HG03280 (cell line): ENCODE measurements around the gene HAVCR2.
A peak's percentile ranks its signal among the peaks of the same experiment; 100 is the strongest.

Experiments used
- ATAC-seq: cut with Tn5 transposase; IDR thresholded peaks from one replicate; pipeline ENCODE4 v1.9.1; 2021; ENCODE audit warnings: mild to moderate bottlenecking, moderate library complexity; ENCODE audit not compliant: unreplicated experiment

The HAVCR2 gene

DNA sequence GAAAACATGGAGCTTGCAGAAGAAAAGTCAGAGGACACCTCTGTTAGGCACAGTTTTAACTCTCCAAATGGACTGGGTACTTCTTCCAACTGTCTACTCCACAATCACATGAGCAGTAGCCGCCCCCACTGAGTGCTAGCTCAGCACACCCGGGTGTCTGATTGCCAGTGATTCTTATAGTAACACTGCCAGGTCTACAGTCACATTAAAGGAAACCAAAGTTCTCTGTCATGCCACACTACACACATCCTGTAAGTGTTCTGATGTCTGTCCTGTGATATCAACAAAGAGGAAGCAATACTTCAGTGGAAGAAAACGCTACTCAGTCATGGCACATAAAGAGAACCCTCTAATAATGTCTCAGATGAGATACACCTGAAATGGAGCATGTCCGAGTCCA, at the start of gene HAVCR2:
HAVCR2 (minus strand) TSS at position 69 of the 400 bp plus-strand sequence; CDS start at position 8, 61 bp downstream.
- ATAC-seq: peak; percentile 69

DNA sequence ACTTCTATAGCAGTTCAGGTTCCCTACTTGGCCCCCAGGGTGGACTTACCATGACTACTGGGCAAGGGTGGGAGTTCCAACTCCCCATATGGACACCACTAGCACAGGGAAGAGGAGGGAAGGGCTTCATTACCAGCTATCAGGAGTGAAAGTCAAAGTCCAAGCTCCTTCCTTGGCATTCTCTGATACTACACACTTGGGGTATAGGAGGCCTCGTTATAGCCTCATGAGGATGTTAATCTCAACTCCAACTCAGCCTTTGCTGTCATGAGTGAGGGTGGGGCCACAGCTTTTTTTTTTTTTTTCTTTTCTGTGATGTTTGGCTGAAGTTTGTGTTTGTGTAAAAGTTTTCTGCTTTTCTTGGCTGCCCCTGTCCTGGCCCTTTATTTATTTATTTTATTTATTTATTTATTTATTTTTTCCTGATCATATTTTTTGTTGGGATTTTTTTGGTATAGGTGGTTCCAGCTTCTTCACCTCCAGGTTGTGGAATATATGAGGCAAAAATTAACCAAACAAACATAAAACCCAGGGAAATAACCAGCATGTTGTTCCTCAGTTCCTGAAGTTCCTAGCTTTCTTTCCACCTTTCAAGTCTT, 48.5 kb upstream of the HAVCR2 start:
- ATAC-seq: no peak

DNA sequence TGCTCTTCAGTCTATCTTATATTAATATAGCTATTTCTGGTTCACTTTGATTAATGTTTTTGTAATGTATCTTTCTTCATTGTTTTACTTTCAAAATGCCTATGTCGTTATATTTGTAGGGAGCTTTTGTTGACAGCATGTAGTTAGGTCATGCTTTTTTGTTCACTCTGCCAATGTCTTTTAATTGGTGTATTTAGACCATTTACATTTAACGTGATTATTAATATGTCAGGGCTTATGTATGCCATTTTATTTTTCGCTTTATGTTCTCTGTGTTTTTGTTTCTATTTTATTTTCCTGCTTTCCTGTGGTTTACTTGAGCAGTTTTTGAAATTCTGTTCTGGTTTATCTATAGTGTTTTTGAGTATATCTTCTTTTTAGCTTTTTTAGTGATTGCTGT, 46.5 kb upstream of the HAVCR2 start:
- no peak for ATAC-seq

DNA sequence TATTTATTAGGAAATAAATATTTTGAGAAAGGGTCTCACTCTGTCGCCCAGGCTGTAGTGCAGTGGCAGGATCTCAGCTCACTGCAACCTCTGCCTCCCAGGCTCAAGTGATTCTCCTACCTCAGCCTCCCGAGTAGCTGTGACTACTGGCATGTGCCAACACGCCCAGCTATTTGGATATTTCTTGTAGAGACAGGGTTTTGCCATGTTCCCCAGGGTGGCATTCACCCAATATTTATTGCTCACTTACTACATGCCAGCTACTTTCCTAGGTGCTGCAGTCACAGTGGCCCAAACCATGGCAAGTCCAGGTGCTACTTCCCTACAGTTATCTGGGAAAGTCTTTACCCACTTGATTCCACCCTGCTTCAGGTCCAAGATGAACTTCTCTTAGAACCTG, 42.2 kb upstream of the HAVCR2 start:
- no peak for ATAC-seq

DNA sequence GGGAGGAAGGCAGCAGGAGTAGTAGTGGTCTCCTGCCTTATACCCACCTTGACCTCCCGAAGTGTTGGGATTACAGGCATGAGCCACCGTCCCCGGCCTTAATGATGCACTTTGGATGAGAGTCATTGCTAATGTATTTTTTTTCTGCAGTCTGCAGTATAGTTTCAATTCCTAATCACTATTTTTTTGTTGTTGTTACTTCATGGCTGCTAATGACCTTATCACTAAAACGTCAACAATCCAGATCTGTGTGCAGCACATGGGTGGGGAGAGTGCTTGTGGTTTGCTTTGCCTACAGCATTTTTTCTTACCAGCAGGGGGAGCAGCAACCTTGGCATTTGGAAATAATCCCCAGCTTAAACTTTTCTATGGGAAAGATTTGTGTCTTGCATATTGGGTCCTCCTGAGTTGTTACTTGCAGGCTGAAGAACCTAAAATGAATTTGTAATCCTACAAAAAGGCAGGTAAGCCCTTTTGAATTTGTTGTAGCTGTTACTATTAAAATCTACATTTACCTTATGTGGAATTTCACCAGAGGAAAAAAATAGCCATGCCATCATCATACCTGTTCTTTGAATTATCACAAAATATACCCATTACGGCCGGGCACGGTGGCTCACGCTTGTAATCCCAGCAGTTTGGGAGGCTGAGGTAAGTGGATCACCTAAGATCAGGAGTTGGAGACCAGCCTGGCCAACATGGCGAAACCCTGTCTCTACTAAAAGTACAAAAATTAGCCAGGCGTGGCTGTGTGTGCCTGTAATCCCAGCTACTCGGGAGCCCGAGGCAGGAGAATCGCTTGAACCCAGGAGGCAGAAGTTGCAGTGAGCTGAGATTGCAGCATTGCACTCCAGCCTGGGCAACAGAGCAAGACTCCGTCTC, 40.1 kb upstream of the HAVCR2 start:
- peak; percentile 84 for ATAC-seq

DNA sequence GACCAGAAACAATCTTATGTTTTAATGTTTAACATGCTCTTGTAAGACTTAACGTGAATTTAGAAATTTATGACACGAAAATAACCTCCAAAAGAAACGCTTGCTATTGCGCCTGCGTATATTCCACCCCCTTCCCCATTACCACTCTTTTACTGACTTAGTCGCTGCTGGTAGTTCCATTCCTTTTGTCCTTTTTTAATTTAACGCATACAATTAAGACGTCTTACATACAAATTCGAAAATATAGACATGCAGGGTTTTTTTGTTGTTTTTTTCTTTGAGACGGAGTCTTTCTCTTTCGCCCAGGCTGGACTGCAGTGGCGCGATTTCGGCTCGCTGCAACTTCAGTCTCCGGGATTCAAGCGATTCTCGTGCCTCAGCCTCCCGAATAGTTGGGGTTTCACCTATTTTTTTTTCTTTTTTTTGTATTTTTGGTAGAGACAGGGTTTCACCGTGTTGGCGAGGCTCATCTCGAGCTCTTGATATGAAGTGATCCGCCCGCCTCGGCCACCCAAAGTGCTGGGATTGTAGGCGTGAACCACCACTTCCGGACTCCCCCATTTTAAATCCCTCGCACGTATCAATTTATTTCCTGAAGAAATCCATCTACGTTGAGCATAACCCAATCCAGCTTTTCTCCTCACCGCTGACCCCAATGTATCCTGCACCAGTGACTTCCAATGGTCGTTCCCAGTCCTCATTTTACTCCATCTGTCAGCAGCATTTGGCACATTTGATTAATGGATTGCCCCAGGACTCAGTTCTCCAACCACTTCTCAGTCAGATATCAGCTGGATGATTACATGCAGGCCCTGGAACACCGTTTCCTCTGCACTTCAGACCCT, 34.5 kb upstream of the HAVCR2 start:
- peak; percentile 40 for ATAC-seq

DNA sequence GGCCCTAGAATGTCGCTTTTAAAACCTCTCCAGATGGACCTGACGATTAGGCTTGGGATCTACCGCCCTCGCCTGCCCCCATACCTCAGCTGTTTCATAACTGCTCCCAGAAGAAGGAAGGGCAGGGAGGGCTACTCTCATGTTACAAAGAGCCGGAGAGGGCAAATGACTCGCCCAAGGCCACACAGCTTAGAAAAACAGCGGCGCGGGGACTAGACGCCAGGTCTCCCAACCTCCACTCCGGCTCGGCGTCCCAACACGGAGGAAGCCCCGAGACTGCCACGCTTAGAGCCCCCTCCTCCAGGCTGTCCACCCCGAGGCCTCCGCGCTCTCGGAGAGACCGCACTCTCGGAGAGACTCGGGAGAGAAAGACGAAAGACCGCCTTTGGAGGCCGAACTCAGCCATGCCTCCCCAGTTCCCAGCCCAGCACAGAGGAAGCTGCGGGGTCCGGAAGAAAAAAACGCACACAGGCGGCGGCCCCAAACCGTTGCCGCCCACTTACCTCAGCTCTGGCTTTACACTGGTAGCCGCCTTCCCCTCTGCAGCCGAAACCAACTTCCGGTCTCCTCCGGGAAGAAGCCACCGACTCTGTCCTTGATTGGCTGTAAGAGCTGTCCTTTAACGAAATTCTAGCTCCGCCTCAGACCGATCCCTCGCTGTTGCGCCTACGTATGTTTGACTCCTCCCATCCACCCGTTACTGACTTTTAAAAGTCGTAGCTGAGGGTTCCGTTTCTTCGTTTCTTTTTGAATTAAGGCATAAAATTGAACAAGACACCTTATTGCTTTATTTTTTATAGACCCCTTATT, 33.7 kb upstream of the HAVCR2 start, which contains the start of gene MED7:
MED7 (minus strand) TSS at position 549 of the 810 bp plus-strand sequence. CDS start 3,434 bp downstream, outside the sequence.
- ATAC-seq: peak; percentile 100

DNA sequence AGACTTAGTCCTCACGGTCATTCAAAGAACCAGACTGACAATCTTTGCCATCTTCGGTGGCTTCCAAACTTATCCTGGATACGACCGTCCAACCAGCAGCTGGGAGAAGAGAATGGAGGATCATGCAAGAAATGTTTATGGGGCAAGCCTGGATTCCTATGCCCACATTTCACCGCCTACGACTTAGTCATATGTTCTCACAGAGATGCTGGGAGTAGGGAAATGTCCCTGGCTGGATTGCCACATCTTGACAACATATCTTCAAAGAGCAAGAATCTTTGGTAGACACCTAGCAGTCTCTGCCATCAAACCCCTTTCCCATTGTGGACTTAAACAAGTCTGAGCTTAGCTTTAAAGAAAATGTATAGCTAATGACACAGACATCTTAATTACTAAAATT, 28.8 kb upstream of the HAVCR2 start:
- ATAC-seq: no peak

DNA sequence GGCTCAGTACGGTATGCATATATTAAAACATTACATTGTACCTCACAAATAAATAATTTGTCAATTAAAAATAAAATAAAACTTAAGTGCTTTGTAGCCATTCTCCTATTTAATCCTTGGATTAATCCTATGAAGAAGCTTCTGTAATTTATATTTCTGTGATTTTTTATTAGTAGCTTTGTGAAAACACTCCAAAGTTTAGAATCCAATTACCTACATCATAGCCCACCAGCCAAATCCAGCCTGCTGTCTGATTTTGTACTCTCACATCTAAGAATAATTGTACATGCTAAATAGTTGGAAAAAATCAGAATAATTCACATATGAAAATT, 23.4 kb upstream of the HAVCR2 start:
- ATAC-seq: no peak

DNA sequence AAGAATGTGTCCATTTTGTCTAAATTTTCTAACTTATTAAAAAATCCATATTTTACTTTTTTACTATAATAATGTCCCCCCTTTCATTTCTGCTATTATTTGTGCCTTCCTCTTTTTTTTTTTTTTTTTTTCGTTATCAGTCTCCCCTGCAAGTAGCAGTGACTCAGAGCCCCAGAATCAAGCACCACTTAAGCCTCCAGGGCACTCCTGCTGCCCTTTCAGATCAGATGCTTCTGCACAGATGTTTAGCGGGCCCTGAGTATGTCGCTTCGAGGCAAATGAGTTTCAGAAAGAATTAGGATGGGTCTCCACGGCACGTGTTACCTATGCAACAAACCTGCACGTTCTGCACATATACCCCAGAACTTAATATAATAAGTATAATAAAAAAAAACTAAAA, 22.1 kb upstream of the HAVCR2 start:
- peak; percentile 63 for ATAC-seq

DNA sequence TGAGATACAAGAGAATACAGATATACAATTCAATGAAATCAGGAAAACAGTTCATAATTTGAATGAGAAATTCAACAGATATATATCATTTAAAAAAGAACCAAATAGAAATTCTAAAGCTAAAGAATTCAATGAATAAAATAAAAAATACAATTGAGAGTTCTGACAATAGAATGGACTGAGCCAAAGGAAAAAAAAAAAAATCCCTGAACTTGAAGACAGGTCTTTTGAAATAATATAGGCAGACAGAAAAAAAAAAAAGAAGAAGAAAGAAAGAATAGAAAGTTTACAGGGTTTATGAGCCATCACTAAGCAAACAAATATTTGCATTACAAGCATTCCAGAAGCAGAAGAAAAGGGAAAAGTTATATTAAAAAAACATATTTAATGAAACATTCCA, 12.9 kb upstream of the HAVCR2 start:
- no peak for ATAC-seq

DNA sequence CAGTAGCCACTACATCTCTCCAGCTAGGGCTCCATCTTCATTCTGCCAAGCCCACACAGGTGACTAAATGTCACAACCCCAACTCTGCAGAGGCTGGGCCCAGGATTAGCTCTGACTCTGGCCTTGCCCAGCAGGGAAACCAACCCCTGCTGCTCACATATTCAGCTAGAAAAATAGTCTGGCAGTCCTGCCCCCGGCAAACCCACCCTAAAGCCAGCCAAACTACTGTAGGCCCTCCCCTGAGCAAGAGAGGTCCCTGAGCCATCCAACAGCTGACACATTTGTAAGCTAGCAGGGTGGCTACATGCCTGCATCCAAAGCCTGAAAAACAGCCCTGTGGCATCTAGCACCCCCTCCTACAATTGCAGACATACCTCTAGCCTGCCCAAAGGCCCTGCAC, 11.3 kb upstream of the HAVCR2 start:
- no peak for ATAC-seq

DNA sequence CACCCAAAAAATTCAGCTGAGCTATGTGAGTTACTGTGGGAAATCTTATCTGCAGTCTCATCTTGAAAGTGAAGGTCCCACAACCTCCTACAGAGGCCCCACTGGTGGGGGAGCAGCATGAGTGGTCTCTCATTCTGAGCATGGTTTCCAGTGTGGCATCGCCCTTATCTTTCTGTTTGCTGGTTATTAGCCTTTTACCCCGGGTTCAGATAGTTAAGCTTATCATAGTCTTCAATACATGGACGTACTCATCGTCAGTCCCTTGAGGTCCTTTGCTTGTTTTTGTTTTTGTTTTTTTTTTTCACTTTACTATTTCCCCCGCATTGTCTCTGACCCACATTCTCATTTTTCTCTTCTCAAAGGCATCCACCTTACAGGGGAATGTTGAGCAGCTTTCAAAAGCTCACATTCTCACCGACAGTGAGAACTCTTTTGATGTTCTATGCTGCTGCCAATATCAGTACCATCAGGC, 7.7 kb upstream of the HAVCR2 start:
- ATAC-seq: peak; percentile 60

DNA sequence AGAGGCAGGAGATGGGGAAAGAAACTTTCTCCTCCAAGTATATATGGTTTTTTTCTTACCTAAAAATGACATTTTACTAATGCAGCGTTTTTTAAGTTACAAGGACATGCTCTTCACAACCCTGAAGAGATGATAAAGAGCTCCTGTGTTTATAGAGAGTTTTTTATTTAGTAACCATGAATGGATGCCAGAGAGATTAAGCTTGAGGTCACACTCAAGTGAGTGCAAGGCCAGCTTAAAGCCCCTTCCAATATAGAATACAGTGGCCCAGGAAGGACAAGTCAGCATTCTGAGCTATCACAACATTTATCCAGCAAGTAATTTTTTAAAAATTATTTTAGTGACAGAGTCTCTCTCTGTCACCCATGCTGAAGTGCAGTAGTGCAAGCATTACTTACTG, 6.7 kb upstream of the HAVCR2 start:
- ATAC-seq: no peak

DNA sequence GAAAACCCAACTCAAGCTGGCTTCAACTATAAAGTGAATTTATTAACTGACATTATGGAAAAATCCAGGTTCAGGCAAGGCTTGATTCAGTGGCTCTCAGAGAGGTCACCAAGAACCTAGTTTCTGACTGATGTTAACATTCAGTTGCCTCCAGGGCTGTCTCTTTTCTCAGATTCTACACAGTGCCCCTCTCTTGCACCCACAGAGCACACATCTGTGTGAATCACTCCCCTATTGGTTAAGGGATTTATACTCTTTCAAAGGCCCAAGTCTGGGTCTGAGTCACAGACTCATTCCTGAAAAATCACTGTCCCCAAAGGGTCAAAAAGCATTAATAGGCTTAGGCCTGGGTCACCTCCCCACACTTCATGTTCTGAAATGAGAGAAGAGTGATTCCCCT, 6.2 kb upstream of the HAVCR2 start:
- ATAC-seq: no peak

DNA sequence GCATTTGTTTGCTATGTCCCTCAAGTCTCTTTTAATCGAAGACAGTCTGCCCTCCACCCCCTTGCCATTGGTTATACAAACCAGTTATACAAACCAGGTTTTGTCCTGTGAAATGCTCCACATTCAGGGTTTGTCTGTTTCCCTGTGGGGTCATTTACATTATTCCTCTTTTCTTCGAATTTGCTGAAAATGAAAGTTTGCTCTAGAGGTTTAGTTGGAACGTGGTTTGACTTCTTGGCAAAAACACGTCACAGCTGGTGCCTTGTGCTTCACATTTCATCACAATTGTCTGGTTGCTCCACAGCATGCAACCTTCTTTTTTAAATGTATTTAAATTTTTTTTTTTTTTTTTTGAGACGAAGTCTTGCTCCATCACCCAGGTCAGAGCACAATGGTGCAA, 4.2 kb upstream of the HAVCR2 start:
- ATAC-seq: no peak

DNA sequence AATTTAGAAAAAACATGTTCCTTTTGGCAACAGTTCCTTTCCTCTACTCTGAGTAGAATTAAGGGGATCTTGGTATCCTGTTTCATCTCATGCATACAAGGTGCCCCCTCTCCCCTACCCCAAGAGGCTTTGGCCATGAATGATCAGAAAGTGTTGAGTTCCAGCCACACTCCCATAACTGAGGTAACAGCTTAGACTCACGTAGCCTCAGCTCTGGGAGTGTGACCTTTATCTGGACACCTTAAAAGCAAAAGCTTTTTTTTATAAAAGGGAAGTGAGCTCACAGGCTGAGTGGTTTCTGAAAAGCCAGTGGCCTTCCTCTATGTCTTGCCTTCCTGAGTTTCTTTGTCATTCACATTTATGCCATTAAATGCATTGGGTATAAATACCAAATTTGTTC, 900 bp upstream of the HAVCR2 start:
- peak; percentile 56 for ATAC-seq

DNA sequence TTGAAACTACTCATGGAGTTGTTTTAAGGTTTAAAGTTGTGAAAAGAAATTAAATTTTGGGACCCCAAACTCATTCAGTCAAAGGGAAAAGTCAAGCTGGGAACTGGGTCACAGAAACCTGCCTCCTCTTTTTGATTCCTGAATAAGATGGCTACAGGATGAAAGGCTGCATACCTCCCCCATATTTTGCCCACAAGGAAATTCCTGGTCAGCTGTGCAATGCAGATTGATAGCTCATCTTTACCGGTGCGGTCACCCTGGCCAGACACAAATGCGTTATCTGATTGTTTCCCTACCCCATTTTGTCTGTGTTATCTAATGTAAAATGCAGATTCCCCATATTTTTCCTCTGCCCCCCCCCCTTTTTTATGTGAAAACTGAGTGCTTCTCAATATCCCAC, 1.3 kb downstream of the HAVCR2 start:
- no peak for ATAC-seq

DNA sequence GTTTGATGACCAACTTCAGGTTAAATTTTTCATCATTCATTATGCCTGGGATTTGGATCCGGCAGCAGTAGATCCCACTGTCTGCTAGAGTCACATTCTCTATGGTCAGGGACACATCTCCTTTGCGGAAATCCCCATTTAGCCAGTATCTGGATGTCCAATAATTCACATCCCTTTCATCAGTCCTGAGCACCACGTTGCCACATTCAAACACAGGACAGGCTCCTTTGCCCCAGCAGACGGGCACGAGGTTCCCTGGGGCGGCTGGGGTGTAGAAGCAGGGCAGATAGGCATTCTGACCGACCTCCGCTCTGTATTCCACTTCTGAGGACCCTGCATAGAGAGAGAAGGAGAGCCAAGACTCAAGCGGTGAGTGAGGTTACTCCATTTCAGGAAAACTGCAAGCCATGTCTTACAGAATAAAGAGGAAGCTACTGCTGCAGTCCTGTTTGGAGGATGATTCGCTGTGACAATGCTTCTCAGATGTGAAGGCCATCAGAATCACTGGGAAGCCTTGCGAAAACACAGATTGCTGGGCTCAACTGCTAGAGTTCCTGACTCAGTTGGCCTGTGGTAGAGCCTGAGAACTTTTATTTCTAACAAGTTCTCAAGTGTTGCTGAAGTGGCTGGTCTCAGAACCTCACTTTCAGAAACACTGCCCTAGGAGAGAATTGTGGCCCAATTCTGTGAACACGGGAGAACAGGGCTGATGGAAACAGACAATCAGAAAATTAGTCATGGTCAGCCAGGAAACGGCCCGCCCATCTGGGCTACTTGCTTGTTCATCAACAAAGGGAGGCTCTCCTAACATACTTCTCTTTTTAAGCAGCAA, 2.0 kb downstream of the HAVCR2 start:
- no peak for ATAC-seq
